ENCODE measurements around the gene SLC38A9. TPM values are rescaled to one million over a fixed set of nuclear protein-coding genes. Genes with fewer than 3 reads are reported as not detected.

SLC38A9 gene
- total RNA-seq, 1 experiment from 2014 or later = 20.1 TPM

- no peaks in the 10 kb centered on the region for H3K36me3 Mint-ChIP-seq (ENCODE audit: insufficient read depth, unreplicated experiment)
- H3K9me3 Mint-ChIP-seq (ENCODE audit: unreplicated experiment) = no peaks in the 10 kb centered on the region
- no peak overlapping the region for H3K27ac Mint-ChIP-seq (ENCODE audit: low read depth, unreplicated experiment)
- intact Hi-C loops (cut with micrococcal nuclease) = no loop called here
- no peak overlapping the region for H3K4me3 Mint-ChIP-seq (ENCODE audit: unreplicated experiment)
- no TSS peak for BruUV-seq (replicated peaks)
- ChIA-PET POLR2A (no interaction called here), CTCF (no interaction called here)
- TF ChIP-seq, protein P1, sequence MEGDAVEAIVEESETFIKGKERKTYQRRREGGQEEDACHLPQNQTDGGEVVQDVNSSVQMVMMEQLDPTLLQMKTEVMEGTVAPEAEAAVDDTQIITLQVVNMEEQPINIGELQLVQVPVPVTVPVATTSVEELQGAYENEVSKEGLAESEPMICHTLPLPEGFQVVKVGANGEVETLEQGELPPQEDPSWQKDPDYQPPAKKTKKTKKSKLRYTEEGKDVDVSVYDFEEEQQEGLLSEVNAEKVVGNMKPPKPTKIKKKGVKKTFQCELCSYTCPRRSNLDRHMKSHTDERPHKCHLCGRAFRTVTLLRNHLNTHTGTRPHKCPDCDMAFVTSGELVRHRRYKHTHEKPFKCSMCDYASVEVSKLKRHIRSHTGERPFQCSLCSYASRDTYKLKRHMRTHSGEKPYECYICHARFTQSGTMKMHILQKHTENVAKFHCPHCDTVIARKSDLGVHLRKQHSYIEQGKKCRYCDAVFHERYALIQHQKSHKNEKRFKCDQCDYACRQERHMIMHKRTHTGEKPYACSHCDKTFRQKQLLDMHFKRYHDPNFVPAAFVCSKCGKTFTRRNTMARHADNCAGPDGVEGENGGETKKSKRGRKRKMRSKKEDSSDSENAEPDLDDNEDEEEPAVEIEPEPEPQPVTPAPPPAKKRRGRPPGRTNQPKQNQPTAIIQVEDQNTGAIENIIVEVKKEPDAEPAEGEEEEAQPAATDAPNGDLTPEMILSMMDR (IDR thresholded peaks at IDR 0.05; ENCODE audit: unreplicated experiment) = no peak
- H3K4me1 Mint-ChIP-seq (ENCODE audit: insufficient read depth, unreplicated experiment) = no peaks in the 10 kb centered on the region
- no peak for DNase-seq (ENCODE audit: unreplicated experiment)
- H3K27me3 Mint-ChIP-seq (ENCODE audit: insufficient read depth, unreplicated experiment) = no peaks in the 10 kb centered on the region
These were observed 38.4 kb upstream of the SLC38A9 start for GRCh38 chr5:55750499-55750898.

GRCh38 chr5:55750063-55750462 is 37.9 kb upstream of the SLC38A9 start:
- no peaks in the 10 kb centered on the region for H3K9me3 Mint-ChIP-seq (ENCODE audit: unreplicated experiment)
- DNase-seq (ENCODE audit: unreplicated experiment) = no peak
- POLR2A ChIA-PET = no interaction called here
- no peaks in the 10 kb centered on the region for H3K27me3 Mint-ChIP-seq (ENCODE audit: insufficient read depth, unreplicated experiment)
- TF ChIP-seq, protein P1 (IDR thresholded peaks at IDR 0.05; ENCODE audit: unreplicated experiment) = no peak
- intact Hi-C loops (cut with micrococcal nuclease) = no loop called here
- H3K4me1 Mint-ChIP-seq (ENCODE audit: insufficient read depth, unreplicated experiment) = no peaks in the 10 kb centered on the region
- H3K4me3 Mint-ChIP-seq (ENCODE audit: unreplicated experiment) = no peak overlapping the region
- no peak overlapping the region for H3K27ac Mint-ChIP-seq (ENCODE audit: low read depth, unreplicated experiment)
- no peaks in the 10 kb centered on the region for H3K36me3 Mint-ChIP-seq (ENCODE audit: insufficient read depth, unreplicated experiment)
- no TSS peak for BruUV-seq (replicated peaks)
- CTCF ChIA-PET = interaction anchor here (0.6 kb wide), 2 partner anchors 46 to 147 kb away, joined by 3 to 4 read pairs; no protein-coding TSS in a partner anchor

GRCh38 chr5:55749387-55749786 is 37.3 kb upstream of the SLC38A9 start:
- BruUV-seq (replicated peaks) = no TSS peak
- Mint-ChIP-seq H3K36me3 (ENCODE audit: insufficient read depth, unreplicated experiment) (no peaks in the 10 kb centered on the region), H3K27me3 (ENCODE audit: insufficient read depth, unreplicated experiment) (no peaks in the 10 kb centered on the region), H3K4me1 (ENCODE audit: insufficient read depth, unreplicated experiment) (no peaks in the 10 kb centered on the region), H3K4me3 (ENCODE audit: unreplicated experiment) (no peak overlapping the region), H3K9me3 (ENCODE audit: unreplicated experiment) (no peaks in the 10 kb centered on the region), H3K27ac (ENCODE audit: low read depth, unreplicated experiment) (no peak overlapping the region)
- no peak for DNase-seq (ENCODE audit: unreplicated experiment)
- POLR2A ChIA-PET = interaction anchor here (0.6 kb wide), 1 partner anchor 808 kb away, joined by 3 read pairs; no protein-coding TSS in a partner anchor
- intact Hi-C loops (cut with micrococcal nuclease) = no loop called here
- CTCF ChIA-PET = interaction anchor here (0.6 kb wide), 2 partner anchors 47 to 147 kb away, joined by 3 to 4 read pairs; no protein-coding TSS in a partner anchor
- TF ChIP-seq, protein P1 (IDR thresholded peaks at IDR 0.05; ENCODE audit: unreplicated experiment) = no peak

- Mint-ChIP-seq H3K27me3 (ENCODE audit: insufficient read depth, unreplicated experiment) (no peaks in the 10 kb centered on the region), H3K36me3 (ENCODE audit: insufficient read depth, unreplicated experiment) (no peaks in the 10 kb centered on the region), H3K4me3 (ENCODE audit: unreplicated experiment) (no peak overlapping the region), H3K9me3 (ENCODE audit: unreplicated experiment) (no peaks in the 10 kb centered on the region), H3K27ac (ENCODE audit: low read depth, unreplicated experiment) (no peak overlapping the region), H3K4me1 (ENCODE audit: insufficient read depth, unreplicated experiment) (no peaks in the 10 kb centered on the region)
- DNase-seq (ENCODE audit: unreplicated experiment) = no peak
- intact Hi-C loops (cut with micrococcal nuclease) = no loop called here
- TF ChIP-seq, protein P1 (IDR thresholded peaks at IDR 0.05; ENCODE audit: unreplicated experiment) = no peak
- BruUV-seq (replicated peaks) = no TSS peak
- ChIA-PET POLR2A (no interaction called here), CTCF (no interaction called here)
These were observed 35.7 kb upstream of the SLC38A9 start for GRCh38 chr5:55747778-55748318.
